NCI-H146 (cell line): ENCODE data around the gene FPR2.
"Not testable (repeated sequence)": the region's sequence is repeated elsewhere in the genome, so short reads cannot be mapped to it uniquely, and the experiment has no call there.

Experiments
- DNase-seq: peaks from one replicate; lab custom pipeline; 2025; lab: John Stamatoyannopoulos, UW

Gene FPR2

DNA sequence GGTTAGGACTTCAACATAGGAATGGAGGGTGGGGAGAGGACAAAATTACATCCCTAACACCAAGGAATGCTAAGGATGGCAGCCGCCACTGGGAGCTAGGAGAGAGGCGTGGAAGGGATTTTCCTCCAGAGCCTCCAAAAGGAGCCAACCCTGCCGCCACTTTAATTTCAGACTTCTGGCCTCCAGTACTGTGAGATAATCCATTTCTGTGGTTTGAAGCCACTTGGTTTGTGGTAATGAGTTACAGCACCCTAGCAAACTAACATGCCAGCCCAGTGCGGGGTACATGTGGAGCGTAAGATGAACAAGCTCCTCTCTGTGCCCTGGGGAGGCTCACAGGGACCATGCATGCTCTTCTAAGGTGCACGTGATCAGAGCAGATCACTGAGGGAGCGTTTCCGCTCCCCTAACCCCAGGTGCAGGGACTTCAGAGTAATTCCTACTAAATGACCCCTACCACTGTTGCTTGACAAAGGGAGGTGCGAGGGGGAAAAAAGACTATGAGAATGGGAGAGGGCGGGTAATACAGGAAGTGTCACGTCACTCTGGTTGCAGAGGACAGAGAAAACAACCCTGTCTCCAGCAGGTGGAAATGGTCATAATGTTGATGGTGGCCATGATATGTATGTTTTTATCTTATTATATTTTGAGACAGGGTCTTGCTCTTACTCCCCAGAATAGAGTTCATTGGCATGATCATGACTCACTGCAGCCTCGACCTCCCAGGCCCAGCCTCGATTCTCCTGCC lies 21.3 kb upstream of the FPR2 start:
- DNase-seq = no peak

DNA sequence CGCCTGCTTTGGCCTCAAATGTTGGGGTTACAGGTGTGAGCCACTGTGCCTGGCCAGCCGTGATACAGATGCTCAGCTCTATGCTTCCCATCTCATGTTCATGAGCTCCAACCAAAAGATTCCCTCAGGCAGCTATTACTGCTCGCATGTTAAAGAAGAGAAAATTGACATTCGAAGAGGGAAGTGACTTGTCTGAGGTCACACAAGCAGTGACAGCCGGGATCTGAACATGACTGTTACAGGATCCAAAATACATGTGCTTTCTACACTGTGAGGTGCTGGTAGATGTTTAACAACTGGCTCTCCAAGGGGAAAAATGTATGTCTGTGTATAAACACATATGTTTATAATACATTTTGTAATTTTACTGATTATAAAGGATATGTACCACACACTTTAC lies 20.6 kb upstream of the FPR2 start:
- DNase-seq = no peak

DNA sequence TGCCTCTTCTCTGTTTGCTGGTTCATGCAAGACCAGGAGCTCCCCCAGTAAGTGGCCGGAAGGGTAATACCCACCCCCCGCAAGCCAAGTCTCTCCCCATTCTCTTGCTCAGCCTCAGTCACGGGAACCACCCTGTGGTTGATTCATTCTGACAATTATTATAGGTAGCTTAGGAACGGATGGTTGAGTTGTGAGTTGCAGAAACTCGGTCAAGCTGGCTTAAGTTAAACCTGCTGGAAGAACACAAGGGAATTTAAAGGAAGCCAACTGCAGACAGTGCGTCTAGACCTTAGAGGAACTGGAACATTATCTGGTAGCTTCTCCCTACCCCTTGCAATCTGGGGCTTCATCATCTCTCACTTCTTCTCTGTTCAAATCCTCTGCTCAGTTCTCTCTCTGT lies 18.2 kb upstream of the FPR2 start:
- no peak for DNase-seq

DNA sequence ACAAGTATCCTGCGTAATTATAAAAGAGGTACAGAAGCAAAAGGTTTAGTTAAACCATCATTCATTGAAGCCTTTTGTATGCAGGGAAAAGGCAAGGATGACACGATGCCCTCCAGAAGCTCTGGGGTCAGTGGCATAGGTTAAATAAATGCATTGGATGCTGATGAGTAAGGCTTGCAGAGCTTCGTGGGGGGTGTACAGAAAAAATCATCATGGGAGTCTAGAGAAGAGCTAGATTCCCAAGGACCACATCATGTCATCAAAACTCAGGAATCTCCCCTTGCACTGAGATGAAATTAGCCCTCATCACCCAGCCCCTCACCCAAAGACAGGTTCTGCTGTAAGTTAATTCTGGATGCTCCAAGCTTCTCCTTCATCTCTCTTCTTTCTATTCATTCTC lies 17.6 kb upstream of the FPR2 start:
- DNase-seq = no peak

DNA sequence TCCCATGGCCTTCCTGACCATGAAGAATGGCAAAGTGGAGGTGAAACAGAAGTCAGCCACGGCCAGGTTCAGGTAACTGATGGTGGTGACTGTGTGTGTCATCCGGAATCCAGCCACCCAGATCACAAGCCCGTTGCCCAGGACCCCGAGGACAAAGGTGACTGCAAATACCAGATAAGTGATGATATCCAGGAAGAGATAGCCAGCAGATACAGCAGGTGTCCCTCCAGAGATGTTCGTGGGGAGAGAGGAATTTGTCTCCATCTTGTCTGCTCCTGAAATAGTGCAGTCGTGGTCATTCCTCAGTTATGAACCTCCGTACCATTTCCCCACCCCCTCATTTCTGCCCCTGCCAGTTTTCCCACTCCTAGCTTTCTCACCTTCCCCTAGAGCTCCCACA lies 14.2 kb upstream of the FPR2 start:
- DNase-seq = no peak

DNA sequence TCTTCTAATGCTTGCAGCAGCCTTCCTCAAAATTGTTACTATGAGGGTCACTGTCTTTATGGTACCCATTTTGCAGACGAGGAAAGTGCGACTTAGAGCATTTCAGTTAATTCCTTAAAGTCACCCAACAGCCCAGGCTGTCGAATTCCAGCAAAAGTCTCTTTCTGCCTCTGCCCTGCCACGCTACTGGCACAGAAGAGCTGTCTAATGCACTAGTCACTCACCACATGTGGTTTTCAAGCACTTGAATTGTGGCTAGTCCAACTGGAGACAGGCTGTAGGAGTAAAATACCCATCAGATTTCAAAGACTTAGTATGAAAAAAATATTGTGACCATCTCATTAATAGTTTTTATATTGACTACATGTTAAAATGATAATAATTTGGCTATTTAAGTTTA lies 11.0 kb upstream of the FPR2 start:
- DNase-seq = no peak

DNA sequence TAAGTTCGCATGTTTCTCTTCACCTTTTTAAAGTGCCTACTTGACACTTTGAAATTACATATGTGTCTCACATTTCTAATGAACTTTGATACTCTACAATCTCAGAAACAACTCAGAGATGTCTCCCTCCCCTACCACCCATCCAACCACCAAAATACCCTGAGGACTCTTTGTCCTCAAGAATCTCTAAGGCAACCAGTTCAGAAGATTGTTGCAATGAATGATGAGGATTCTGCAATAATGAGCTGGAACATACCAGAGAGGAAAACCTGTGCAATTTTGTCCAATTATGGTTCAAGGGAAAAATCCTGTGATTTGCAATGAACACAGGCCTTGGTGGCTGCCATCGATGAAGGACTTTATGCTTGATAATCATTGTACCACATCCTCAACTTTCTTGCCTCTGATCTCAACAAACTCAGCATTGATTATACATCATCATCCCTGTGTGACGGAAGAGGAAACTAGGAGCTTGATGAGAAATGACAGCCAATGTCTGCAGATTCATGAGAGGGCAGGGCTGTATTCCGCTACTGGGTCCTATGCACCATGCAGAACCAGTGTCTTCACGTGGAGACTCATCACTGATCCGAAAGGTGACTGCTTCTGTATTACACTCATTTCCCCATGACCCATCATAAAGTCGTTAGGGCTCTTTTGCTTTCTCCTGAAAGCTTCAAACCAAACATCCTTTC lies 10.4 kb upstream of the FPR2 start:
- no peak for DNase-seq

DNA sequence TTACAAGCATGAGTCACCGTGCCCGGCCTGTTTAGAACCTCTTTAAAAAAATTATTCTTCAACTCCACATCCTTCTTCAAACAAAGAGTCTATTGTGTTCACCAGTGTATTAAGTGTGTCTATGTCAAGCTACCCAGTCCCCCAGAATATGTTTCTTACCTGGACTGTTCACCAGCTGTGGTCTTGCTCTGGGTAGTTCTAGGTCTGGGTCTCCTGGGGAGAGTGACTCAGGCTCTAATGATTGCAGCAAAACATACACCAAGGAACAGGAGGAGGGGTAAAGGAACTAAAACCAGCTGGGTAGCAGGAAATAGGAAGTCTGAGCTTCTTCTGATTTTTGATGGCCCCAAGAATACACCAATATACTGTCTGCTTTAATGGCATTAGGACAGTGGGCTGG lies 9.3 kb upstream of the FPR2 start, which contains the start of gene FPR1:
Gene FPR1 (minus strand): TSS at position 224 of the 400 bp plus-strand sequence. CDS start 4,884 bp downstream, outside the sequence.
- no peak for DNase-seq

DNA sequence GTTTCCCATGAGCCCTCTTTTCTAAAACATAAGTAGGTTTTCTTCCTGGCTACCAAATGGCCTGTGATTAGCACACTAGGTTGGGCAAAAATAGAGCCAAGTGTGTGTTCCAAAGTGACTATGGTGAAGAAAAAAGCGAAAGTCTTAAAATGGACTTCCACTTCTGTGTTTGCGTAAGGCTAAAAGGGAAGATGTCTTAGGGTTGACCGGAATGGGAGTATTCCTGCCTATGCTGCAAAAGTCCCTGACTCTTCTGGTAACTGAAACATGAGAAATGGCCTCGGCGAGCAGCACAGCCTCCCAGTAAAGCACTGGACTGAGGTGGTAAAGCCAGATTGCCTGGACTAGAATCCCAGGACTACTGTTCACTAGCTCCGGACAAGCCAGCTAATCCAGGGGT lies 6.9 kb upstream of the FPR2 start:
- no peak for DNase-seq

DNA sequence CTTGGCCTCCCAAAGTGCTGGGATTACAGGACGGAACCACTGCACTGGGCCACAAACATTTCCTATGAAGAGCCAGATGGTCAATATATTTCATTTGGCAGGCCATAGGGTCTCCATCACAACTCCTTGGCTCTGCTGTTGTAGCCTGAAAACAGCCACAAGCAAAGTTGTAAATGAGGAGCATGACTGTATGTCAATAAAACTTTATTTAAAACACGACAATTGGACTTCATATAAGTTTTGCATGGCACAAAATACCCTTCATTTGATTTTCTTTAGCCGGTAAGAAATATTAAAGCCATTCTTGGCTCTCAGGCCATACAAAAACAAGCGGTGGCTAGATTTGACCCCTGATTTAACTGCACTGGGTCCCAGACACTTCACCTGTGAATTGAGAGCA lies 6.2 kb upstream of the FPR2 start:
- DNase-seq = no peak

DNA sequence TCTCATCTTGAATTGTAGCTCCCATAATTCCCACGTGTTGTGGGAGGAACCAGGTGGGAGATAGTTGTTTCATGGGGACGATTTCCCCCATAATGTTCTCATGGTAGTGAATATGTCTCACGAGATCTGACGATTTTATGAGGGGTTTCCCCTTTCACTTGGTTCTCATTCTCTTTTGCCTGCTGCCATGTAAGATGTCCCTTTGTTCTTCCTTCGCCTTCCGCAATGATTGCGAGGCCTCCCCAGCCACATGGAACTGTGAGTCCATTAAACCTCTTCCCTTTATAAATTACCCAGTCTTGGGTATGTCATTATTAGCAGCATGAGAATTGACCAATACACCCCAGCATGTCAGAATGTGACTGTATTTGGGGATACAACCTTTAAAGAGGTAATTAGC lies 5.4 kb upstream of the FPR2 start:
- no peak for DNase-seq

DNA sequence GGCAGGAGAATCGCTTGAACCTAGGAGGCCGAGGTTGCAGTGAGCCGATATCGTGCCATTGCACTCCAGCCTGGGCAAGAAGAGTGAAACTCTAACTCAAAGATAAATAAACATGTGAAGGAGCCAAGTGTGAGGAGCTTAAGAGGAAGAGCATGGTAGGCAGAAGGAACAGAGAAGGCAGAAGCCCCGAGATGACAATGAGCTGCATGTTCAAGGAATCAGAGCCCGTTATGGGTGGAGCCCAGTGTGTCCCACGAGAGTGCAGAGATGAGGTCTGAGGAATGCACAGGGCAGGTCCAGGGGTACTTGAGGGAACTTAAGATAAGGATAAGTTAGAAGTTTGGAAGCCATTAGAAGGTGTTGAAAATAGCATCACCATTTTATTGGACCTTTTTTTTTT lies 716 bp downstream of the FPR2 start:
- no peak for DNase-seq

DNA sequence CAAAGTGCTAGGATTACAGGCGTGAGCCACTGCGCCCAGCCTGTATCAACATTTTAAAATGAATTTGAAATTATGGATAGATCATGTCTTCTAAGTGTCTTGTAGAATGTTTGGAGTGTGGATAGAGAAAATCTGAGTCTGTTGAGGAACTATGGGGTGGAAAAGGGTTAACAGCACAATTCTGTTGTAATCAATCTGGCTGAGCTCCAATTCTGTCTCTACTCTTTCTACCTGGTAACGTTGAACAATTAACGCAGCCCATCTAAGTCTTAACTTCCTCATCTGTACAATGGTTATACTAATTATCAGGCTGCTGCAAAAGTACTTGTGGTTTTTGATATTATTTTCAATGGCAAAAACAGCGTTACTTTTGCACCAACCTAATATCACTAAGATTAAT lies 4.1 kb downstream of the FPR2 start:
- no peak for DNase-seq

DNA sequence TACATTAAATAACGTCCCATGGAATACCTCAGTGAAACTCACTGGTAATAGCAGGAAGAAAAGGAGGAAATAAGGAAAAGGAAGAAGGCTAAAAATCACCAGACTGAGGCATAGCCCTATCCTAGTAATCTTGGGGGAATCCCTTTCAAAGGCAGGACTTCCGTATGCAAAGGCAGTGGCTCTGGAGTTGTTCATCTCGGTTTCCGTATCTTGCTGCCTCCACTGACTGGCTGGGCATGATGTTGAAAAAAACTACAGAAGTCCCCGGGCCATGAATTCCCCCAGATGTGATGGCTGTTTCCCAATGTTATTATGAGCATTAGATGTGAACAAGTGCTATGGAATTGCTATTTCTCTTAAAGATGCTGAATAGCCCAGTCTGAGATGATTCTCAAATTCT lies 5.5 kb downstream of the FPR2 start:
- DNase-seq = no peak

DNA sequence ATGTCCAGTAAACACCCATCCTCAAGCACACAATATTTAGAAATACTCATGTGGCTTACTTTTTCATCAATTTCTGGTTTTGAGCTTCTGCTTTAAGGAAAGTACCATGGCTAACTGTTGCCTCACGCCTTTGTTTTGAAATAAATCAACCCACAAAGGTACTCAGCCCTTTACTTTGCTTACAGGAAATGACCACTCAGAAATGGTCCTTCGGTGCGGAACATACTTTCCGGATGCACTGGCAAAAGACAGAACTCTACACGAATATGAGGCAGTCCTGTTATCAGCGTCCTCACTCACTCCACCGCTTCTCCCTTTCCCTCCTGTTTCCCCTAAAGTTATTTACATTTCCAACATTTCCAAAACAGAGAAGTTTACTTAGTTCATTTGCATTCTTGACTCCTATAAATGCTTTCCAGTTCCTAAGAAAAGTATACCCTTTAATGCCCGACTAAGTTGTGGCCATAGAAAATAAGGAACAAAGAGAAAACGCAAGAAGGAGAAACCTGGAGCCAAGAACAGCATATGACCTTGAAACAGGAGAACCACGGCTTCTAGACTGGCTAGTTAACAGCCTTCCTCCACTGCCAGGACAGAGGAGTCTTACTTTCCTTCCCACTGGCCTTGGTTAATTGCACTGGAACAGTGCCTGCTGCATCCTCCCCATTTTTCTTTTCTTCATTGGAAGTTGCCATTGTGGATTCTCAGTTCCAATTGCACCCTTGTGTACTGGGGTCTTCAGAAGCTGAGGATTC lies 10.6 kb downstream of the FPR2 start:
- DNase-seq = no peak

DNA sequence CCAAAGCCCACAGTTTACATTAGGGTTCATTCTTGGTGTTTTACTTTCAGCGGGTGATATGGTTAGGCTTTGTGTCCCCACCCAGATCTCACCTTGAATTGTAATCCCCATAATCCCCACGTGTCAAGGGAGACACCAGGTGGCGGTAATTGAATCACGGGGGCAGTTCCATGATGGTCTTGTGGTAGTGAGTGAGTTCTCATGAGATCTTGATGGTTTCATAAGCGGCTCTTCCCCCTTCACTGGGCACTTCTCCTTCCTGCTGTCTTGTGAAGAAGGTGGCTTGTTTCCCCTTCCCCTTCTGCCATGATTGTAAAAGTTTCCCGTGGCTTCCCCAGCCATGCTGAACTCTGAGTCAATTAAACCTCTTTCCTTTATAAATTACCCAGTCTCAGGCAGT lies 12.0 kb downstream of the FPR2 start:
- DNase-seq = no peak

DNA sequence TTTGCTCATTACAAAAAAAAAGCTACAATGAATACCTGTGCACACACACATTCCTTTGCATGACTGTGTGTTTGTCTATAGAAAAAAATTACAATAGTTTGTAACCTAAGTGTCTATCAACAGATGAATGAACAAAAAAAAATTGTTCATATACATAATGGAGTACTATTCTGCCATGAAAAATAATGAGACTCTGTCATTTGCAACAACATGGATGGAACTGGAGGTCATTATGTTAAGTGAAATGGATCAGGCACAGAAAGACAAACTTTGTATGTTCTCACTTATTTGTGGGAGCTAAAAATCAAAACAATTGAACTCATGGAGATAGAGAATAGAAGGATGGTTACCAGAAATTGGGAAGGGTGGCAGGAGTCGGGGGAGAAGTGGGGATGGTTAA lies 15.6 kb downstream of the FPR2 start:
- not testable (repeated sequence) for DNase-seq

DNA sequence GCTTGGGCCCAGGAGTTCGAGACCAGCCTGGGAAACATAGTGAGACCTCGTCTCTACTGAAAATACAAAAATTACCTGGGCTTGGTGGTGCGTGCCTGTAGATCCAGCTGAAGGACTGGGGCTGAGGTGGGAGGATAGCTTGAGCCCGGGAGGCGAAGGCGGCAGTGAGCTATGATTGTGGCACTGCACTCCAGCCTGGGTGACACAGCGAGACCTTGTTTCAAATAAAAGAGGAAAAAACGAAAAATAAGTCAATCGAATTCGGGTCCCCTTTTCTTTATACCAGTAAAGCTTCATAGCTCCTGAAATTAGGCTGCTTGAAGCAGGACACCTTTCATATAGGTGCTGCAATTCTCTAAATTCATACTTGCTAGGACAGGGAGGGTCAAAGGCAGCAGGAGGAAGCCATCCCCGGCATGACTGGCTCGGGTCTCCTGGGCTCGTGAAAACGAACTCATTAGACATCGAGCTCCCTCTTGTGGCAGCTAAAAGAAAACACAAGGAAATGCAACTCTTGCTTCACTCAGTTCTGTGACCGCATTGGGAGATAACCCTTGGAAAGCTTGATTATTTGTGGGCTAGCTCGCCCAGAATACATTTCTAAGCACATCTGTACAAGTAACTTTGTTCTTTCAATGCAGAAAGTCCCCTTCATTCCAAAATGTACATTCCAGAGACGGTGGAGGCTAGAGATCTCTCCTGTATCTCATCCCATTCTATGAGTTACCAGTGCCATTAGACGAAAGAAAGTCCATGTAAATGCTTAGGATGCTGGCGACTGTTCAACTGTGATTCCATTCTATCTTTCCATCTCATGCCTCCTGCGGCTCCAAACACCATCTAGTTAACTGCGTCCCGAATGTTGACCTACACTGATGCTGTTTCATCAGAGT lies 16.8 kb downstream of the FPR2 start:
- DNase-seq = peak; percentile 77

DNA sequence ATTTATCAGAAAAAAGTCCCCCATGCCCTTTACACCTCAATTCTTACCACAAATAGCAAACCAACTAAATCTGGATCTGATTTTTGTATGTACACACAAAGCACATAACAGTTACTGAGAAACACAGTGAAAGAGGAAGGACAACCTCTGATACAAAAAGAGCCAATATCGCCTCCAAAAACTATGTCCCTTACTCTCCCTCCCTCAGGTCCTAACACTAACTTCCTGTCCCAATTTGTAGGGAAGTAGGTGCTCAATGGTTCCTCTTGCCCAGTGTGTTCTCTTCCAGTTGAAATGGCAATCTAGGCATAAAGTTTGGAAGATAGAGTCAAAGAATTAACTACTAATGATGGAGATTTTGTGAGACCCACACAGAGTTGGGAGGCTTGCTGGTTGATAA lies 18.2 kb downstream of the FPR2 start:
- no peak for DNase-seq

DNA sequence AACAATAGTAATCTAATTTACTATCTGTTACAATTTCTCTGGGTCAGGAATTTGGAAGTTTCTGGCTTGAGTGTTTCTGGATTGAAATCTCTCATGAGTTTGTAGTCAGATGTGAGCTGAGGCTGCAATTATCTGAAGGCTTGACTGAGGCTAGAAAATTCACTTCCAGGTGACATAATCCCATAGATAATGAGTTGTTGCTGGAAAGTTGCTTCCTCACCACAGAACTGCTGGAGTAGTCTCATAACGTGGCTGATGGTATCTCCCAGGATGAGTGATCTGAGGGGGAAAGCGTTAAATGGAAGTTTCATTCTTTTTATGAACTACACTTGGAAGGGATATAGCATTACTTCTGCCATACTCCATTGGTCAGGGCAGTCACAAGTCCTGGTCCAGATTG lies 18.7 kb downstream of the FPR2 start:
- no peak for DNase-seq

DNA sequence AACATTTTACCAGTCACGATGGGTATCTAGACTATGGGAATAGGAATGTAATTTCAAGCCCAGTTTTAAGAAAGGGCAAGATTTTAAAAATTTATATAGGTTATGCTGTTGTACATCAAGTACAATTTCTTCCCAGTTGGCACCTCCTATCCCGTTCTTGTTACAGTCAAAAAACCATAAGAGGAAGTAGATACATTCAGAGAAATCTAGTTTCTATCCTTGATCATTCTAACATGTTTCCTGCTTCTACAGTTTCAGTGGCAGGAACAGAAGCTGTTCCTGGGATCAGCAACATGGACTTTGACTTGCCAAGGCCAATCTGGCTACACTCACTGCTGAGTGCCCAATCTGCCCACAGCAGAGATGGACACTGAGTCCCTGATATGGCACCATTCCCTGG lies 19.3 kb downstream of the FPR2 start:
- DNase-seq = no peak

DNA sequence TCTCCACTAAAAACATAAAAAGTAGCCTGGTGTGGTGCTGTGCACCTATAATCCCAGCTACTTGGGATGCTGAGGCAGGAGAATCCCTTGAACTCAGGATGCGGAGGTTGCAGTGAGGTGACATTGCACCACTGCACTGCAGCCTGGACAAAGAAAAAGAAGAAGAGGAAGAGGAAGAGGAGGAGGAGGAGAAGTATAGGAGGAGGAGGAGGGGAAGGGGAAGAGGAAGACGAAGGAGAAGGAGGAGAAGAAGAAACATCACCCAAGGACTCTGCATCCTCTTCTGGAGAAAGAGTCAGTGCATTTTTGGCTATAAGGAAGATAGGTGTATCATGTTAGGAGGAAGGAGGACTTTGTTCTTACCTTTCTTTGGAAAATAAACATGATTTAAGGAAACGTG lies 21.0 kb downstream of the FPR2 start:
- no peak for DNase-seq
